Measurements from ENCODE around the gene SIDT1.

GRCh38 chr3:113649174-113649845 is 117.0 kb downstream of the SIDT1 start:
- TF ChIP-seq CTCF (IDR thresholded peaks at IDR 0.05; ENCODE audit: insufficient read depth, low read depth, low read length) = no peak
- no peak for TF ChIP-seq EZH2 (IDR thresholded peaks at IDR 0.05; ENCODE audit: insufficient read depth, low read length)
